C4-2B (cell line): ENCODE data around the gene APOBR.

Experiments used
- CTCF ChIP-seq: fragments of 450-650 bp; conservative IDR thresholded peaks from 2 replicates; pipeline ENCODE4 v1.5.1; 2017; ENCODE audit warnings: mild to moderate bottlenecking
- ZFX ChIP-seq: fragments of 450-650 bp; IDR thresholded peaks from 2 replicates; pipeline ENCODE4 v1.6.1; 2017

- no peak for TF ChIP-seq CTCF
- TF ChIP-seq ZFX = no peak
These were observed 2.4 kb downstream of the APOBR start for GRCh38 chr16:28496844-28497243.
